ENCODE data around the gene AGXT. TPM values are rescaled to one million over a fixed set of nuclear protein-coding genes. Genes with fewer than 3 reads are reported as not detected.

The AGXT gene
- total RNA-seq, 1 experiment from 2014 or later = 0.20 TPM

DNA sequence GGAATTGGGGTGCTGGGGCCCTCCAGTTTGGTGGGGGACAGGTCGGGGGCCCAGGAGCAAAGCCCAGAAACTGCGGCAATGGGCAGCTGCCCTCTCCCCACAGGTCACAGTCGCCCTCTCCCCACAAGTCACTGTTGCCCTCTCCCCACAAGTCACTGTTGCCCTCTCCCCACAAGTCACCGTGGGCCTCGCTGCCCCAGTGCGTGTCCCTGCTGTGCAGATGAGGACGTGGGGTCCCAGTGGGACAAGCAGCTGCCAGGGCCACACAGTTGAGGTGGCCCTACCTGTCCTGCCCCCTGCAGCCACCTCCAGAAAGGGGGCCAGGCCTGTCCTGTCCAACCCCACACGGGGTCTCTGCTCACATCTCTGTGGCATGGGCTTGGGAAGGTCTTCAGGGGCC is 13.0 kb upstream of the AGXT start:
- TF ChIP-seq, protein P1, sequence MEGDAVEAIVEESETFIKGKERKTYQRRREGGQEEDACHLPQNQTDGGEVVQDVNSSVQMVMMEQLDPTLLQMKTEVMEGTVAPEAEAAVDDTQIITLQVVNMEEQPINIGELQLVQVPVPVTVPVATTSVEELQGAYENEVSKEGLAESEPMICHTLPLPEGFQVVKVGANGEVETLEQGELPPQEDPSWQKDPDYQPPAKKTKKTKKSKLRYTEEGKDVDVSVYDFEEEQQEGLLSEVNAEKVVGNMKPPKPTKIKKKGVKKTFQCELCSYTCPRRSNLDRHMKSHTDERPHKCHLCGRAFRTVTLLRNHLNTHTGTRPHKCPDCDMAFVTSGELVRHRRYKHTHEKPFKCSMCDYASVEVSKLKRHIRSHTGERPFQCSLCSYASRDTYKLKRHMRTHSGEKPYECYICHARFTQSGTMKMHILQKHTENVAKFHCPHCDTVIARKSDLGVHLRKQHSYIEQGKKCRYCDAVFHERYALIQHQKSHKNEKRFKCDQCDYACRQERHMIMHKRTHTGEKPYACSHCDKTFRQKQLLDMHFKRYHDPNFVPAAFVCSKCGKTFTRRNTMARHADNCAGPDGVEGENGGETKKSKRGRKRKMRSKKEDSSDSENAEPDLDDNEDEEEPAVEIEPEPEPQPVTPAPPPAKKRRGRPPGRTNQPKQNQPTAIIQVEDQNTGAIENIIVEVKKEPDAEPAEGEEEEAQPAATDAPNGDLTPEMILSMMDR (IDR thresholded peaks at IDR 0.05; ENCODE audit: insufficient read depth in 1 of 2, low read depth in 1 of 2, low read length in 1 of 2, severe bottlenecking in 1 of 2, unreplicated experiment in 1 of 2) = no peak
- Mint-ChIP-seq H3K36me3 (ENCODE audit: insufficient read depth, unreplicated experiment) (no peaks in the 10 kb centered on the region), H3K4me3 (ENCODE audit: unreplicated experiment) (no peak overlapping the region), H3K27ac (ENCODE audit: unreplicated experiment) (no peak overlapping the region), H3K9me3 (ENCODE audit: unreplicated experiment) (no peaks in the 10 kb centered on the region), H3K4me1 (ENCODE audit: low read depth, unreplicated experiment) (peaks cover 2% of the 10 kb centered on the region), H3K27me3 (ENCODE audit: insufficient read depth, unreplicated experiment) (no peaks in the 10 kb centered on the region)
- Histone ChIP-seq H3K27me3 (replicated peaks; ENCODE audit: control insufficient read depth, insufficient read depth, low read length) (no peaks in the 10 kb centered on the region), H3K4me1 (peaks cover 13% of the 10 kb centered on the region), H3K9me3 (no peaks in the 10 kb centered on the region), H3K36me3 (ENCODE audit: control insufficient read depth, insufficient read depth, low read length) (no peaks in the 10 kb centered on the region), H3K4me3 (ENCODE audit: low read depth, low read length) (no peak overlapping the region)
- intact Hi-C loops (cut with micrococcal nuclease; ENCODE audit: unreplicated experiment) = loop anchor here (2.0 kb wide), 1 partner anchor 47 kb away; no protein-coding TSS in a partner anchor
- ChIA-PET CTCF (no interaction called here), POLR2A (no interaction called here)
- BruUV-seq (replicated peaks) = no TSS peak
- no peak for DNase-seq

DNA sequence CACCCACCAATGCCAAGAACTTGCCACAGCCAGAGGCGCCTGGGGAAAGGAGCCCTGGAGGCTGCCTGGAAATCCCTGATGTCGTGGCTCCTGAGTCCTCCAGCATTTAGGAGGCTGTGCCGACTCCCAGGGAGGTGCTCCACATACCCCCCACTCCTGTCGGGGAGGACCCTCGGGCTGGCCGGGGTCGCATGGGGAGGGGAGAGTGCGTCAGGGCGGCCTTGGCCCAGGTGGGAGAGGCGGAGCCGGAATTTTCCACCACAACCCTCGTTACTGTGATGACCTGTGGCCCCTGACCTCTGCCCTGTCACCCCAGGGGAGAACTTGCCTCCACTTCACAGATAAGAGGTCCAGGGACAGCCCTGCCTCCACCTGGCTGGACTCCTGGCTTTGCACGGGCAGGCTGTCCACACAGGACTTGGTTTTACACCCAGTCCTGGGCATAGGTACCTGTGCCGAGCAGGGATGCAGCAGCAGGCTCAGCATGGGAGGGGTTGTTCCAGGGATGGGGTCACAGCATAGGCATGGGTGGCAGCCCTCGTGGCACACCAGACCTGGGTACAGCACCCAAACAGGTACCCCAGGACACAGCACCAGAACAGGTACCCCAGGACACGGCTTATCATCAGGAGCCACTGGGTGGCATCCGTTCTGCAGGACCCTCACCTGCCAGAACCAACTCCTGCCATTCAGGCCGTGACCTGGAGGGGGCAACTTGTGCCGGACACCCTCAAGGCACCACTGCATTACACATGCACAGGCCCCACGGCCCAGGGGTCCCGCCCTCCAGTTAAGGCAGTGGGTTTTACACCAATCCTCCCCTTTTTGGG is 12.3 kb upstream of the AGXT start:
- Mint-ChIP-seq H3K9me3 (ENCODE audit: unreplicated experiment) (no peaks in the 10 kb centered on the region), H3K27me3 (ENCODE audit: insufficient read depth, unreplicated experiment) (no peaks in the 10 kb centered on the region)
- CTCF ChIA-PET = interaction anchor here (1.1 to 1.6 kb wide), 3 partner anchors 16 to 58 kb away, joined by 3 to 9 read pairs (median 7); no protein-coding TSS in a partner anchor

More for the DNA sequence above, 12.3 kb upstream of the AGXT start:
- intact Hi-C loops (cut with micrococcal nuclease; ENCODE audit: unreplicated experiment) = loop anchor here (2.0 kb wide), 1 partner anchor 46 kb away; no protein-coding TSS in a partner anchor
- no peaks in the 10 kb centered on the region for H3K9me3 ChIP-seq
- Mint-ChIP-seq H3K36me3 (ENCODE audit: insufficient read depth, unreplicated experiment) (no peaks in the 10 kb centered on the region), H3K4me1 (ENCODE audit: low read depth, unreplicated experiment) (peaks cover 9% of the 10 kb centered on the region), H3K4me3 (ENCODE audit: unreplicated experiment) (no peak overlapping the region), H3K27ac (ENCODE audit: unreplicated experiment) (no peak overlapping the region)
- no peak overlapping the region for H3K4me3 ChIP-seq (ENCODE audit: low read depth, low read length)
- BruUV-seq (replicated peaks) = no TSS peak
- TF ChIP-seq, protein P1 (IDR thresholded peaks at IDR 0.05; ENCODE audit: insufficient read depth in 1 of 2, low read depth in 1 of 2, low read length in 1 of 2, severe bottlenecking in 1 of 2, unreplicated experiment in 1 of 2) = peak in 1 of 2 experiments; percentile 29
- POLR2A ChIA-PET = interaction anchor here (0.7 to 1.3 kb wide), 3 partner anchors 18 to 41 kb away, joined by 3 to 8 read pairs (median 4); partner anchors contain the start of gene MAB21L4
- DNase-seq = peak in 1 of 2 experiments; percentile 34
- H3K36me3 ChIP-seq (ENCODE audit: control insufficient read depth, insufficient read depth, low read length) = no peaks in the 10 kb centered on the region
- peaks cover 17% of the 10 kb centered on the region for H3K4me1 ChIP-seq
- no peaks in the 10 kb centered on the region for H3K27me3 ChIP-seq (replicated peaks; ENCODE audit: control insufficient read depth, insufficient read depth, low read length)

Data from Caco-2 (cell line).